Amniotic stem cell (primary cell): ENCODE measurements around the gene APC2.

Experiments used
- DNase-seq: peaks from one replicate; lab custom pipeline; 2025; lab: John Stamatoyannopoulos, UW

The APC2 gene

GRCh38 chr19:1449467-1450442 is at the start of gene APC2:
APC2 (plus strand) TSS chr19:1450121; CDS start chr19:1453002, 2,881 bp downstream.
- no peak for DNase-seq

- DNase-seq = no peak
Observed at GRCh38 chr19:1400281-1401137, 49.4 kb upstream of the APC2 start.

- peak; percentile 9 for DNase-seq
Observed at GRCh38 chr19:1401138-1401888, 48.6 kb upstream of the APC2 start, which contains the start of gene GAMT. GAMT (minus strand) TSS chr19:1401542; CDS start chr19:1401476, 66 bp downstream.

- DNase-seq = no peak
Observed at GRCh38 chr19:1401889-1402217, 48.1 kb upstream of the APC2 start.

GRCh38 chr19:1402411-1403070 is 47.4 kb upstream of the APC2 start:
- DNase-seq = no peak

GRCh38 chr19:1406774-1407527 is 43.0 kb upstream of the APC2 start:
- DNase-seq = peak; percentile 98

- no peak for DNase-seq
Observed at GRCh38 chr19:1407528-1408299, 42.2 kb upstream of the APC2 start, which contains the start of gene DAZAP1. DAZAP1 (plus strand) TSS chr19:1407586; CDS start chr19:1407774, 188 bp downstream.

- no peak for DNase-seq
Observed at GRCh38 chr19:1408300-1409203, 41.4 kb upstream of the APC2 start.

- DNase-seq = no peak
Observed at GRCh38 chr19:1409204-1410005, 40.5 kb upstream of the APC2 start.

- no peak for DNase-seq
Observed at GRCh38 chr19:1410136-1410786, 39.7 kb upstream of the APC2 start.

GRCh38 chr19:1410789-1411188 is 39.1 kb upstream of the APC2 start:
- DNase-seq = no peak

GRCh38 chr19:1411255-1412191 is 38.4 kb upstream of the APC2 start:
- DNase-seq = no peak

- DNase-seq = no peak
Observed at GRCh38 chr19:1412323-1412923, 37.5 kb upstream of the APC2 start.

GRCh38 chr19:1412995-1413800 is 36.7 kb upstream of the APC2 start:
- DNase-seq = no peak
